K562 (cell line): ENCODE data around the gene ZNF780A.

ENCODE experiments used
- BHLHE40 ChIP-seq: IDR thresholded peaks from 2 replicates; pipeline ENCODE4 v1.6.1; 2011; ENCODE audit warnings: low read length, improper control_type of control experiment
- CBFB ChIP-seq: sonication (generic); formaldehyde crosslinking; IDR thresholded peaks from 2 replicates; pipeline ENCODE4 v1.4.0; 2020; ENCODE audit warnings: mild to moderate bottlenecking, missing genetic modification reagents
- CBX8 ChIP-seq: fragments of 200-600 bp; sonication (generic); IDR thresholded peaks from 2 replicates; pipeline ENCODE4 v1.6.1; 2012; ENCODE audit warnings: borderline replicate concordance, mixed run types, low read depth, mild to moderate bottlenecking, moderate library complexity, mixed read lengths, low read length, control low read depth, inconsistent platforms; ENCODE audit not compliant: poor library complexity, severe bottlenecking; ENCODE audit errors: extremely low read depth
- CHD1 ChIP-seq: fragments of 200-600 bp; sonication (generic); IDR thresholded peaks from one replicate; pipeline ENCODE4 v1.6.1; 2012; ENCODE audit warnings: mild to moderate bottlenecking, moderate library complexity, low read length, inconsistent platforms
- FOS ChIP-seq: IDR thresholded peaks from 3 replicates; pipeline ENCODE4 v1.6.1; 2011; ENCODE audit not compliant: insufficient read length; ENCODE audit errors: extremely low read depth
- FOXA1 ChIP-seq: fragments of 450-650 bp; IDR thresholded peaks from 2 replicates; pipeline ENCODE4 v1.6.1; 2016; ENCODE audit warnings: mild to moderate bottlenecking, borderline replicate concordance
- POLR2A ChIP-seq: fragments of 450-650 bp; conservative IDR thresholded peaks from 2 replicates; pipeline ENCODE4 v1.6.1; 2016
- SMARCA5 ChIP-seq: fragments of 450-650 bp; IDR thresholded peaks from 2 replicates; pipeline ENCODE4 v1.6.1; 2016
- SMC3 ChIP-seq: conservative IDR thresholded peaks from 2 replicates; pipeline ENCODE4 v1.6.1; 2011; ENCODE audit warnings: low read depth, low read length, improper control_type of control experiment; ENCODE audit not compliant: insufficient read depth
- USF1 ChIP-seq: sonication (generic); formaldehyde crosslinking; IDR thresholded peaks from 2 replicates; pipeline ENCODE4 v1.9.0; 2022; ENCODE audit warnings: mild to moderate bottlenecking, missing genetic modification reagents
- ZBTB26 ChIP-seq: fragments of 450-650 bp; formaldehyde crosslinking; IDR thresholded peaks from 2 replicates; pipeline ENCODE4 v1.4.0; 2022; ENCODE audit warnings: missing genetic modification characterization
- ZC3H8 ChIP-seq: fragments of 450-650 bp; IDR thresholded peaks from 2 replicates; pipeline ENCODE4 v1.6.1; 2017
- ZNF318 ChIP-seq, 2 experiments: fragments of 450-650 bp; IDR thresholded peaks; 2 replicates each; pipeline ENCODE4 v1.6.1; 2016; ENCODE audit warnings: mild to moderate bottlenecking in 2 of 2, borderline replicate concordance in 1 of 2, low read depth in 1 of 2, moderate library complexity in 1 of 2
- ZNF583 ChIP-seq: fragments of 250-450 bp; sonication (Bioruptor Pico); IDR thresholded peaks from 2 replicates; pipeline ENCODE4 v1.4.0; 2020

GRCh38 chr19:40134866-40135265 is 44.1 kb upstream of the ZNF780A start:
- TF ChIP-seq BHLHE40 = no peak
- no peak for TF ChIP-seq ZNF318 (IDR thresholded peaks at IDR 0.05; ENCODE audit: borderline replicate concordance in 1 of 2, low read depth in 1 of 2)
- TF ChIP-seq CHD1 = no peak
- no peak for TF ChIP-seq ZC3H8
- no peak for TF ChIP-seq SMC3
- no peak for TF ChIP-seq USF1 (CRISPR knock-in tag)
- TF ChIP-seq FOXA1 = no peak
- TF ChIP-seq SMARCA5 = no peak
- no peak for TF ChIP-seq CBFB
- TF ChIP-seq CBX8 = no peak
- TF ChIP-seq ZNF583 (CRISPR knock-in tag) = no peak
- TF ChIP-seq FOS = no peak
- TF ChIP-seq POLR2A = no peak
- no peak for TF ChIP-seq ZBTB26
